ENCODE data around the gene MBD3L1.

GRCh38 chr19:8846819-8847218 lies 14.6 kb downstream of the MBD3L1 start:
- TF ChIP-seq CTCF (IDR thresholded peaks at IDR 0.05) (no peak), ZFX (IDR thresholded peaks at IDR 0.05; ENCODE audit: borderline replicate concordance) (no peak)
